ENCODE results near the gene DNPH1. TPM values are rescaled to one million over a fixed set of nuclear protein-coding genes. Genes with fewer than 3 reads are reported as not detected.
A peak's percentile ranks its signal among the peaks of the same experiment; 100 is the strongest.

DNPH1 gene
- total and polyA plus RNA-seq, 9 of the 15 experiments (the other 6 are each of a cell fraction or from before 2014, with no cell fraction given) = 7.3 to 300 (median 68.7) TPM

GRCh38 chr6:43231735-43232450 lies 2.6 kb upstream of the DNPH1 start (continued):
- TF ChIP-seq SIX5 (IDR thresholded peaks at IDR 0.05; ENCODE audit: borderline replicate concordance in 1 of 2, insufficient read depth in 1 of 2, low read depth in 1 of 2, low read length in 2 of 2) (no peak), ZFPM2 (CRISPR knock-in tag; IDR thresholded peaks at IDR 0.05) (no peak), CC2D1A (IDR thresholded peaks at IDR 0.05) (no peak), SOX6 (IDR thresholded peaks at IDR 0.05) (no peak), COPS2 (conservative IDR thresholded peaks at IDR 0.05) (no peak), ELF2 (CRISPR knock-in tag; IDR thresholded peaks at IDR 0.05) (no peak), HMBOX1 (IDR thresholded peaks at IDR 0.05) (no peak), MYBL2 (IDR thresholded peaks at IDR 0.05; ENCODE audit: low read depth) (peak; percentile 8; the same call in 1 of the 2 replicates), MYBL2 (CRISPR knock-in tag; IDR thresholded peaks at IDR 0.05; ENCODE audit: borderline replicate concordance) (no peak), CBX5 (IDR thresholded peaks at IDR 0.05; ENCODE audit: borderline replicate concordance, low read depth) (no peak), ARID2 (IDR thresholded peaks at IDR 0.05) (0 out of 2 replicates have a peak, but pooled peaks have one; percentile 47), ZNF764 (CRISPR knock-in tag; IDR thresholded peaks at IDR 0.05; ENCODE audit: low read depth) (no peak), ZC3H8 (IDR thresholded peaks at IDR 0.05) (no peak), SMARCE1 (IDR thresholded peaks at IDR 0.05) (no peak), ZNF282 (CRISPR knock-in tag; IDR thresholded peaks at IDR 0.05) (no peak), RAD21 (CRISPR knock-in tag; conservative IDR thresholded peaks at IDR 0.05 in 1 of 2, IDR thresholded peaks at IDR 0.05 in 1 of 2) (no peak), TEAD2 (tag; IDR thresholded peaks at IDR 0.05) (no peak), ZNF133 (CRISPR knock-in tag; IDR thresholded peaks at IDR 0.05) (no peak), ZNF512 (tag; IDR thresholded peaks at IDR 0.05) (peak; percentile 99), ZNF347 (CRISPR knock-in tag; IDR thresholded peaks at IDR 0.05; ENCODE audit: low read depth) (no peak), ARNT (IDR thresholded peaks at IDR 0.05) (peak in 1 of 2 experiments; percentile 35; a peak in 1 of 4 replicates)
- TF ChIP-seq, protein P1, sequence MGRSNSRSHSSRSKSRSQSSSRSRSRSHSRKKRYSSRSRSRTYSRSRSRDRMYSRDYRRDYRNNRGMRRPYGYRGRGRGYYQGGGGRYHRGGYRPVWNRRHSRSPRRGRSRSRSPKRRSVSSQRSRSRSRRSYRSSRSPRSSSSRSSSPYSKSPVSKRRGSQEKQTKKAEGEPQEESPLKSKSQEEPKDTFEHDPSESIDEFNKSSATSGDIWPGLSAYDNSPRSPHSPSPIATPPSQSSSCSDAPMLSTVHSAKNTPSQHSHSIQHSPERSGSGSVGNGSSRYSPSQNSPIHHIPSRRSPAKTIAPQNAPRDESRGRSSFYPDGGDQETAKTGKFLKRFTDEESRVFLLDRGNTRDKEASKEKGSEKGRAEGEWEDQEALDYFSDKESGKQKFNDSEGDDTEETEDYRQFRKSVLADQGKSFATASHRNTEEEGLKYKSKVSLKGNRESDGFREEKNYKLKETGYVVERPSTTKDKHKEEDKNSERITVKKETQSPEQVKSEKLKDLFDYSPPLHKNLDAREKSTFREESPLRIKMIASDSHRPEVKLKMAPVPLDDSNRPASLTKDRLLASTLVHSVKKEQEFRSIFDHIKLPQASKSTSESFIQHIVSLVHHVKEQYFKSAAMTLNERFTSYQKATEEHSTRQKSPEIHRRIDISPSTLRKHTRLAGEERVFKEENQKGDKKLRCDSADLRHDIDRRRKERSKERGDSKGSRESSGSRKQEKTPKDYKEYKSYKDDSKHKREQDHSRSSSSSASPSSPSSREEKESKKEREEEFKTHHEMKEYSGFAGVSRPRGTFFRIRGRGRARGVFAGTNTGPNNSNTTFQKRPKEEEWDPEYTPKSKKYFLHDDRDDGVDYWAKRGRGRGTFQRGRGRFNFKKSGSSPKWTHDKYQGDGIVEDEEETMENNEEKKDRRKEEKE (IDR thresholded peaks at IDR 0.05; ENCODE audit: borderline replicate concordance in 1 of 2, control insufficient read depth in 1 of 2, low read depth in 2 of 2, low read length in 1 of 2) = no peak
